MM.1S (cell line): ENCODE data around the gene AAR2.
A peak's percentile ranks its signal among the peaks of the same experiment; 100 is the strongest.

Source experiments
- DNase-seq: peaks from one replicate; pipeline ENCODE4 v3.0.0-alpha.2; 2015
- H2AFZ ChIP-seq: fragments of 300-600 bp; sonication (generic); 2 replicates; pipeline ENCODE4 v1.6.0; 2016; ENCODE audit warnings: antibody characterized with exemption, low read length
- H3F3A ChIP-seq: fragments of 300-600 bp; sonication (generic); 2 replicates; pipeline ENCODE4 v1.6.1; 2016; ENCODE audit warnings: mild to moderate bottlenecking, antibody characterized with exemption, low read length, moderate library complexity, mixed read lengths; ENCODE audit not compliant: insufficient read depth
- H3K27ac ChIP-seq: fragments of 300-600 bp; sonication (generic); 2 replicates; pipeline ENCODE4 v1.5.1; 2016; ENCODE audit warnings: mild to moderate bottlenecking, low read length
- H3K27me3 ChIP-seq: fragments of 300-600 bp; sonication (generic); replicated peaks from 2 replicates; pipeline ENCODE4 v1.6.0; 2016; ENCODE audit warnings: low read length; ENCODE audit not compliant: insufficient read depth
- H3K36me3 ChIP-seq: fragments of 300-600 bp; sonication (generic); replicated peaks from 2 replicates; pipeline ENCODE4 v1.6.1; 2016; ENCODE audit warnings: mild to moderate bottlenecking, low read length, mixed read lengths; ENCODE audit not compliant: insufficient read depth
- H3K4me1 ChIP-seq: fragments of 300-600 bp; sonication (generic); 2 replicates; pipeline ENCODE4 v1.6.1; 2016; ENCODE audit warnings: low read length, mixed read lengths
- H3K4me2 ChIP-seq: fragments of 300-600 bp; sonication (generic); 2 replicates; pipeline ENCODE4 v1.6.0; 2016; ENCODE audit warnings: low read depth, low read length
- H3K4me3 ChIP-seq: fragments of 300-600 bp; sonication (generic); 2 replicates; pipeline ENCODE4 v1.5.1; 2016; ENCODE audit warnings: low read length, mixed read lengths
- H3K79me2 ChIP-seq: fragments of 300-600 bp; sonication (generic); 2 replicates; pipeline ENCODE4 v1.6.1; 2016; ENCODE audit warnings: mixed run types, low read length, mixed read lengths
- H3K9ac ChIP-seq: fragments of 300-600 bp; sonication (generic); 2 replicates; pipeline ENCODE4 v1.6.1; 2016; ENCODE audit warnings: low read length, mixed read lengths
- H3K9me2 ChIP-seq: fragments of 300-600 bp; sonication (generic); replicated peaks from 2 replicates; pipeline ENCODE4 v1.6.1; 2016; ENCODE audit warnings: mild to moderate bottlenecking, low read length, mixed read lengths; ENCODE audit not compliant: insufficient read depth
- H3K9me3 ChIP-seq: fragments of 300-600 bp; sonication (generic); replicated peaks from 2 replicates; pipeline ENCODE4 v1.6.1; 2016; ENCODE audit warnings: mild to moderate bottlenecking, low read length, mixed read lengths; ENCODE audit not compliant: insufficient read depth
- H4K20me1 ChIP-seq: fragments of 300-600 bp; sonication (generic); 2 replicates; pipeline ENCODE4 v1.6.1; 2016; ENCODE audit warnings: mild to moderate bottlenecking, low read length, moderate library complexity, mixed read lengths; ENCODE audit not compliant: insufficient read depth
- EZH2phosphoT487 ChIP-seq: fragments of 300-600 bp; sonication (generic); IDR thresholded peaks from 2 replicates; pipeline ENCODE4 v1.6.1; 2018; ENCODE audit warnings: antibody characterized with exemption, low read length
- TF ChIP-seq, protein P1 (sequence below): fragments of 300-600 bp; sonication (generic); IDR thresholded peaks from 2 replicates; pipeline ENCODE4 v1.5.1; 2016; ENCODE audit warnings: antibody characterized with exemption, low read length, mixed read lengths

The AAR2 gene

DNA sequence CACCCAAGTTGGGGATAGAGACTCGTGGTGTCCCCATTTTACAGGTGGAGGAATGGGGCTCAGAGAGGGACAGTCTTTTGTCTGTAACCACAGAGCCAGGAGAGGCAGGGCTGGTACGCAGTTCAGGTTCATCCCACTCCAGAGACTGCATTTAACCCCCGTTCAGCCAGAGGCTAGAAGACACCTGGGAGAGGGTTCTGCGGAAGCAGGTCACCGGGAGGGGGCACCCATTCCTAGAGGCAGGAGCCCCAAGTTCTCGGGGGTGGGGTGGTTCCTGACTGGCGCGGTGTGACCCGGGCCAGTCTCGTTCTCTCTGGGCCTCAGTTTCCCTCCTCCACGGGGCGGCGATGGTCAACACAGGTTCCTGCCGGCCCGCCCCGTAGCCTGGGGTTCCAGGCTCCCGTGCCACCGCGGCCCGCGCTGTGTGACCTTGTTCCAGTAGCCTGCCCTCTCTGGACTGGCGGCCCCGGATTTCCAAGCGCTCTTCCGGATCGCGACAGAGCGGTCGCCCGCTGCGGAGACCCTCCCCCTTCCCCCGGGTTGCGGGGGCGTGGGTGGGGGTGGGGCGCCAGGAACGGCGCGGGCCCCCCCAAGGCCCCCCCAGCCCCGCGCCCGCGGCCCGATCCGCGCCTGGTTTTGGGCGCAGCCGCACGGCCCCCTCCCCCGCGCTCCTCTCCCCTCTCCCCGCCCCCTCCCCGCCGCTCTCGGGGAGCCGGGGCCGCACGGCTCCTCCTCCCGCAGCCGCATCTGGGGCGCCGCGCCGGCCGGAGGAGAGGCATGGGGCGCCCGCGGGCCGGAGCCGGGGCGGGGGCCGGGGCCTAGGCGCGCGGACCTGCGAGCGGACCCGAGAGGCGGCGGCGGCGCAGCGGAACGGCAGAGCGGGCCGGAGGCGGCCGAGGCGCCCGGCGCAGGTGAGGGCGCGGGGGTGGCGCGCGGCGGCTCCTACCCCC lies 69.6 kb downstream of the AAR2 start, which contains the start of gene DLGAP4:
TSS of gene DLGAP4 (plus strand) at position 738 of the 950 bp plus-strand sequence. CDS start 125,379 bp downstream, outside the sequence.
- H3K9ac ChIP-seq: no peak within 1 kb of the TSS
- H3K9me2 ChIP-seq: no peaks in the 10 kb centered on the region
- H3K79me2 ChIP-seq: no peaks in the 10 kb centered on the region
- no peak for TF ChIP-seq EZH2phosphoT487
- TF ChIP-seq, protein P1, sequence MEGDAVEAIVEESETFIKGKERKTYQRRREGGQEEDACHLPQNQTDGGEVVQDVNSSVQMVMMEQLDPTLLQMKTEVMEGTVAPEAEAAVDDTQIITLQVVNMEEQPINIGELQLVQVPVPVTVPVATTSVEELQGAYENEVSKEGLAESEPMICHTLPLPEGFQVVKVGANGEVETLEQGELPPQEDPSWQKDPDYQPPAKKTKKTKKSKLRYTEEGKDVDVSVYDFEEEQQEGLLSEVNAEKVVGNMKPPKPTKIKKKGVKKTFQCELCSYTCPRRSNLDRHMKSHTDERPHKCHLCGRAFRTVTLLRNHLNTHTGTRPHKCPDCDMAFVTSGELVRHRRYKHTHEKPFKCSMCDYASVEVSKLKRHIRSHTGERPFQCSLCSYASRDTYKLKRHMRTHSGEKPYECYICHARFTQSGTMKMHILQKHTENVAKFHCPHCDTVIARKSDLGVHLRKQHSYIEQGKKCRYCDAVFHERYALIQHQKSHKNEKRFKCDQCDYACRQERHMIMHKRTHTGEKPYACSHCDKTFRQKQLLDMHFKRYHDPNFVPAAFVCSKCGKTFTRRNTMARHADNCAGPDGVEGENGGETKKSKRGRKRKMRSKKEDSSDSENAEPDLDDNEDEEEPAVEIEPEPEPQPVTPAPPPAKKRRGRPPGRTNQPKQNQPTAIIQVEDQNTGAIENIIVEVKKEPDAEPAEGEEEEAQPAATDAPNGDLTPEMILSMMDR: 0 out of 2 replicates have a peak, but pooled peaks have one; percentile 6
- no peaks in the 10 kb centered on the region for H4K20me1 ChIP-seq
- no peak within 1 kb of the TSS for H3K27ac ChIP-seq
- H3K27me3 ChIP-seq: peaks cover 84% of the 10 kb centered on the region
- no peaks in the 10 kb centered on the region for H3F3A ChIP-seq
- DNase-seq: no peak
- H3K36me3 ChIP-seq: no peaks in the 10 kb centered on the region
- H3K4me1 ChIP-seq: no peaks in the 10 kb centered on the region
- peak within 1 kb of the TSS; percentile 43; the same call in 1 of the 2 replicates for H3K4me2 ChIP-seq
- no peaks in the 10 kb centered on the region for H3K9me3 ChIP-seq
- H2AFZ ChIP-seq: no peak within 1 kb of the TSS
- peak within 1 kb of the TSS; percentile 21; the same call in 1 of the 2 replicates for H3K4me3 ChIP-seq
